HG03460 (cell line): ENCODE results near the gene PECR.
A peak's percentile ranks its signal among the peaks of the same experiment; 100 is the strongest.

Source experiments
- ATAC-seq: cut with Tn5 transposase; IDR thresholded peaks from one replicate; pipeline ENCODE4 v1.9.1; 2021; ENCODE audit not compliant: unreplicated experiment

Gene PECR

GRCh38 chr2:216072473-216072872 lies 9.1 kb downstream of the PECR start:
- no peak for ATAC-seq

GRCh38 chr2:216071111-216071851 lies 10.3 kb downstream of the PECR start:
- ATAC-seq = no peak

GRCh38 chr2:216070195-216070594 lies 11.4 kb downstream of the PECR start:
- no peak for ATAC-seq

- ATAC-seq = no peak
These were observed 12.6 kb downstream of the PECR start for GRCh38 chr2:216069028-216069427.

- ATAC-seq = no peak
These were observed 15.4 kb downstream of the PECR start for GRCh38 chr2:216066230-216066629.

GRCh38 chr2:216064665-216065064 lies 16.9 kb downstream of the PECR start:
- no peak for ATAC-seq

GRCh38 chr2:216064014-216064630 lies 17.5 kb downstream of the PECR start:
- no peak for ATAC-seq

- no peak for ATAC-seq
These were observed 22.3 kb downstream of the PECR start for GRCh38 chr2:216059233-216059834.

GRCh38 chr2:216057688-216058193 lies 23.9 kb downstream of the PECR start:
- peak; percentile 85 for ATAC-seq

- peak; percentile 38 for ATAC-seq
These were observed 24.9 kb downstream of the PECR start for GRCh38 chr2:216056739-216057138.

- no peak for ATAC-seq
These were observed 25.9 kb downstream of the PECR start for GRCh38 chr2:216055680-216056079.

GRCh38 chr2:216052420-216052819 lies 29.2 kb downstream of the PECR start:
- no peak for ATAC-seq

- no peak for ATAC-seq
These were observed 30.3 kb downstream of the PECR start for GRCh38 chr2:216051350-216051749.

GRCh38 chr2:216049452-216049851 lies 32.2 kb downstream of the PECR start:
- no peak for ATAC-seq

- no peak for ATAC-seq
These were observed 34.2 kb downstream of the PECR start for GRCh38 chr2:216047397-216047796.

GRCh38 chr2:216044883-216045486 lies 36.6 kb downstream of the PECR start:
- peak; percentile 97 for ATAC-seq

GRCh38 chr2:216043949-216044348 lies 37.7 kb downstream of the PECR start:
- no peak for ATAC-seq

- ATAC-seq = no peak
These were observed 40.2 kb downstream of the PECR start for GRCh38 chr2:216041438-216041837.

GRCh38 chr2:216039918-216040317 lies 41.7 kb downstream of the PECR start:
- ATAC-seq = no peak

GRCh38 chr2:216034065-216034464 lies 47.5 kb downstream of the PECR start:
- ATAC-seq = no peak

- peak; percentile 33 for ATAC-seq
These were observed 48.2 kb downstream of the PECR start for GRCh38 chr2:216033403-216033802.
